HCT116 (cell line): ENCODE data around the gene ZZZ3.

Experiments
- CTCF ChIP-seq, 3 experiments: fragments of 200-600 bp in 1 of 3; sonication (generic) in 1 of 3; IDR thresholded peaks in 2 of 3; conservative IDR thresholded peaks in 1 of 3; 2 replicates each; pipeline ENCODE4 v1.5.1; 2012 to 2017; ENCODE audit warnings: low read depth in 2 of 3, low read length in 2 of 3, antibody characterized with exemption in 1 of 3, borderline replicate concordance in 1 of 3, control low read depth in 1 of 3, mild to moderate bottlenecking in 1 of 3, mixed read lengths in 1 of 3, mixed run types in 1 of 3, moderate library complexity in 1 of 3; ENCODE audit not compliant: insufficient read depth in 1 of 3
- EZH2 ChIP-seq: fragments of 200-600 bp; sonication (generic); IDR thresholded peaks from 2 replicates; pipeline ENCODE4 v1.6.1; 2017; ENCODE audit warnings: antibody characterized with exemption, mixed run types
- POLR2AphosphoS5 ChIP-seq: IDR thresholded peaks from 2 replicates; pipeline ENCODE4 v1.6.1; 2011; ENCODE audit warnings: mild to moderate bottlenecking, low read depth, low read length, moderate library complexity
- YY1 ChIP-seq: IDR thresholded peaks from 2 replicates; pipeline ENCODE4 v1.6.1; 2011; ENCODE audit warnings: low read length, low read depth, moderate library complexity, mild to moderate bottlenecking; ENCODE audit not compliant: insufficient replicate concordance; ENCODE audit errors: extremely low read depth
- ZNF274 ChIP-seq: fragments of 200-500 bp; sonication (Bioruptor generic); IDR thresholded peaks from 2 replicates; pipeline ENCODE4 v1.6.1; 2014; ENCODE audit warnings: mild to moderate bottlenecking, low read depth, low read length, inconsistent platforms
- TF ChIP-seq, protein P1 (sequence below): IDR thresholded peaks from 2 replicates; pipeline ENCODE4 v1.6.1; 2011; ENCODE audit warnings: mild to moderate bottlenecking, low read length, moderate library complexity; ENCODE audit not compliant: insufficient replicate concordance; ENCODE audit errors: extremely low read depth

- TF ChIP-seq POLR2AphosphoS5 = no peak
- TF ChIP-seq, protein P1, sequence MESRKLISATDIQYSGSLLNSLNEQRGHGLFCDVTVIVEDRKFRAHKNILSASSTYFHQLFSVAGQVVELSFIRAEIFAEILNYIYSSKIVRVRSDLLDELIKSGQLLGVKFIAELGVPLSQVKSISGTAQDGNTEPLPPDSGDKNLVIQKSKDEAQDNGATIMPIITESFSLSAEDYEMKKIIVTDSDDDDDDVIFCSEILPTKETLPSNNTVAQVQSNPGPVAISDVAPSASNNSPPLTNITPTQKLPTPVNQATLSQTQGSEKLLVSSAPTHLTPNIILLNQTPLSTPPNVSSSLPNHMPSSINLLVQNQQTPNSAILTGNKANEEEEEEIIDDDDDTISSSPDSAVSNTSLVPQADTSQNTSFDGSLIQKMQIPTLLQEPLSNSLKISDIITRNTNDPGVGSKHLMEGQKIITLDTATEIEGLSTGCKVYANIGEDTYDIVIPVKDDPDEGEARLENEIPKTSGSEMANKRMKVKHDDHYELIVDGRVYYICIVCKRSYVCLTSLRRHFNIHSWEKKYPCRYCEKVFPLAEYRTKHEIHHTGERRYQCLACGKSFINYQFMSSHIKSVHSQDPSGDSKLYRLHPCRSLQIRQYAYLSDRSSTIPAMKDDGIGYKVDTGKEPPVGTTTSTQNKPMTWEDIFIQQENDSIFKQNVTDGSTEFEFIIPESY = no peak
- no peak for TF ChIP-seq CTCF (IDR thresholded peaks at IDR 0.05 in 2 of 3, conservative IDR thresholded peaks at IDR 0.05 in 1 of 3; ENCODE audit: borderline replicate concordance in 1 of 3, insufficient read depth in 1 of 3, low read depth in 2 of 3, low read length in 2 of 3)
- TF ChIP-seq ZNF274 = no peak
- TF ChIP-seq YY1 = no peak
- TF ChIP-seq EZH2 = no peak
Measured at GRCh38 chr1:77704736-77705135, 22.3 kb upstream of the ZZZ3 start.
